Middle frontal gyrus (tissue), 1 donor: ENCODE results near the gene PRDM16.

Source experiments
- DNase-seq: peaks from one replicate; pipeline ENCODE4 v3.0.0-alpha.2; 2015; ENCODE audit warnings: low spot score; ENCODE audit errors: extremely low spot score

PRDM16 gene

DNA sequence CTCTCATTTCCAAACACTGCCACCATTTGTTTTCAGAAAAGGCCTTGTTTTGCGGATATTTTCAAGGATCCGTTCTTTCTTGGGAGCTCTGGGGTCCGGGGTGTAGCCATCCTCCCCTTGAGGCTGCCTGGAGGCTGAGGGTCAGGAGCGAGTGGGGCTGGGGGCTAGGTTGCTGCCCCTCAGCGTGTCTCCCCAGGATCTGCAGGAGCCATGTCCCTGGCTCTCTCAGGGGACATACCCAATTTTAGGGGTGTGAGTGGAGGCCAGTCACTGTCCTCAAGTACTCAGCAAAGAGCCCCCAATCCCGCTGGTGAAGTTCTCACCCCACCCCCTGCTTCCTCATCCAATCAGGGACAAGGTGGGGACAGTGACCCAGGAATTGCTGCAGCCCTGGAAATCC, 15.0 kb upstream of the PRDM16 start:
- no peak for DNase-seq

GRCh38 chr1:3054474-3054873, 14.5 kb upstream of the PRDM16 start:
- no peak for DNase-seq

DNA sequence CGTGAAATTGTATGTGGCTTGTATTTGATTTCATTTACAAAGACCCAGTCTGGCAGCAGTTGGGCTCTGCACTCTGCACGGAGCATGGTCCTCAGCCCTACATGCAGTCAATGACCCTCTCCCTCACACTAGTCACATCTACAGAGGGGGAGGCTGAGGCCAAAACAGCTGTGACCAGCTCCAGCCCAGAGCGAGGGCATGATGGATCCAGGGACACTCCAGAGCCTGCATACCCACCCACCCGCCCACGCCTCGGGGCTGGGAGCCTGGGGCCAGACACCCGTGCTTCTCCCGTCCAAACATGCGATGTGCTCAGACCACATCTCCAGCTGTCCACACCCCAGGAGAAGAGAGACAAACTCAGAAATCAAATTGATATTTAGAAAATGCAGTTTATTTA, 14.0 kb upstream of the PRDM16 start:
- DNase-seq = no peak

DNA sequence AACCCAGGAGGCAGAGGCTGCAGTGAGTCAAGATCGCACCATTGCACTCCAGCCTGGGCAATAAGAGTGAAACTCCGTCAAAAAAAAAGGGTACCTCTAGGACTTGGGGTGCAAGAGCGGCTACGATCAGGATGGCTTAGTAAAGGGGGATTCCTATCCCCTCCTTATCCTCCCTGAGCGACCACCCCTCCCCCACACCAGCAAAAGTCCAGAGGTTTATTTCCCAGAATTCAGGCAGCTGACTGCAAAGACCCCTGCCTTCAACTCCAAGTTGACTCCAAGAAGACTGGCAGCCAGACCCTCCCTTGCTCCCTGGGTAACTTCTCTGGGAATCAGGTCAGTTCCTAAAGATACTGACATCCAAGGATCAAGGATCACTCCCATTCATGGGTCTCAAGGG, 12.4 kb upstream of the PRDM16 start:
- DNase-seq = no peak

GRCh38 chr1:3058263-3059030, 10.6 kb upstream of the PRDM16 start:
- DNase-seq = no peak

- no peak for DNase-seq
Observed at GRCh38 chr1:3060127-3060526, 8.9 kb upstream of the PRDM16 start.

- DNase-seq = no peak
Observed at GRCh38 chr1:3060601-3061551, 8.1 kb upstream of the PRDM16 start.

GRCh38 chr1:3061566-3061965, 7.4 kb upstream of the PRDM16 start:
- no peak for DNase-seq

DNA sequence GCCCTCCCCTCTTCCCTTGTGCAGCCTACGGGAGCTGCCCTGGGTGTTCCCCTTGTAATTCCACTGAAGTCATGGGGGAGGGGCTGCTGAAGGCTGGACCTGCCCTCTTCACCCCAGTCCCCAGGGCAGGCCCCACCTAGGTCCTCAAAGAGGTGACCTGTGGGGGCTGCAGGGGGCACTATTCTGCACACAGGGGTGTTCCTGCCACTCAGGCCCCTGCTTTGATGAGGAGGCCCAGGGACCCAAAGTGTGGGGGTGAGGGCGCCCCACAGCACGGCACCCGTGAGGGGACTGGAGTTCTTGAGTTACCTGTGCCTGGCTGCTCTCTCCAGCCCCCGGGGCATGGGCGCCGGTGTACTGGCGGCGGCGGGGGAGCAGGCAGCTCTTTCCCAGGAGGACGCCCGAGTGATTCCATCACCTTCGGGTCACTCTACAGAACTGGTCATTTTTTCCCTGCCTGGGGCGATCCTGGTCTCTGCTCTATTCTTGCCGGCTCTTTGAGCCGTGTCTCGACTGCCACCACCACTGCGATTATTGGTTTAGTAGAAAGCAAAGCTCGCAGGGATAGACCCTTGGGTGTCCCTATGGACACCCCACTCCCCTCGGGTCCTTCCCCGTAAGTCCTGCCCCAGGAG, 6.9 kb upstream of the PRDM16 start:
- no peak for DNase-seq

DNA sequence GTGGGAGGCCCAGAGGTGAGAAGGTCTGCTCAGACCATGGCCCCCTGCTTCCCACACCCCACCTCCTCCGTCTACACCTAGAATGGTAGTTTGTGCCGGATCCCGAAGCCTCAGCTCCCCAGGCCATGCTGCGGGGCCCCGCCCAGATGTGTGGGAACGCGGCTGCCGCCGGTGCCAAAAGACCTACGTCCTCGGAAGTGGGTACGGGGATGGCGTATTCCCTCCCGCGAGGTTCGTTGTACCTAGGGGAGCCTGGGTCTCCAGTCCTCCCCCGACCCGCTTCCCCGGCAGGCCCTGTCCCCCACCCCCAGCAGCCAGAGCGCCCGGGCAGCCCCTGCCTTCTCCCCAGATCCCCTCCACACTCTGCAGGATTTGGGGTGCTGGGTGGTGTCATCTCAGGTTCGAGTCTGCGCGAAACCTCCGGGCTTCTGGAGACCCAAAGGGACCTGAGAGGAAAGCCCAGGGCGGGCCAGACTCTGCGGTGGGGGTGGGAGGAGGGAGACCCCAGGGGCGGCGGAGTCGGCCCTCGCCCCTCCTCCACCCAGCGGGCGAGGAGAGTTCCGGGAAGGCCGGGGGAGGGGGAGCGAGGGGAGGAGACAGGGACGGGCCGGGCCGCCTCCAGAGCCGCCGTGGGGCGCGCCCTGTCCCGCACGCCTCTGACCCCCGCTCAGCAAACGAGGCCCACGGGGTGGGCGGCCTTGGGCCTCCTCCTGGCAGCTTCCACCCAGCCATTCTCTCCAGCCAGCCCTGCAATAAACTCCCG, 6.2 kb upstream of the PRDM16 start:
- no peak for DNase-seq

DNA sequence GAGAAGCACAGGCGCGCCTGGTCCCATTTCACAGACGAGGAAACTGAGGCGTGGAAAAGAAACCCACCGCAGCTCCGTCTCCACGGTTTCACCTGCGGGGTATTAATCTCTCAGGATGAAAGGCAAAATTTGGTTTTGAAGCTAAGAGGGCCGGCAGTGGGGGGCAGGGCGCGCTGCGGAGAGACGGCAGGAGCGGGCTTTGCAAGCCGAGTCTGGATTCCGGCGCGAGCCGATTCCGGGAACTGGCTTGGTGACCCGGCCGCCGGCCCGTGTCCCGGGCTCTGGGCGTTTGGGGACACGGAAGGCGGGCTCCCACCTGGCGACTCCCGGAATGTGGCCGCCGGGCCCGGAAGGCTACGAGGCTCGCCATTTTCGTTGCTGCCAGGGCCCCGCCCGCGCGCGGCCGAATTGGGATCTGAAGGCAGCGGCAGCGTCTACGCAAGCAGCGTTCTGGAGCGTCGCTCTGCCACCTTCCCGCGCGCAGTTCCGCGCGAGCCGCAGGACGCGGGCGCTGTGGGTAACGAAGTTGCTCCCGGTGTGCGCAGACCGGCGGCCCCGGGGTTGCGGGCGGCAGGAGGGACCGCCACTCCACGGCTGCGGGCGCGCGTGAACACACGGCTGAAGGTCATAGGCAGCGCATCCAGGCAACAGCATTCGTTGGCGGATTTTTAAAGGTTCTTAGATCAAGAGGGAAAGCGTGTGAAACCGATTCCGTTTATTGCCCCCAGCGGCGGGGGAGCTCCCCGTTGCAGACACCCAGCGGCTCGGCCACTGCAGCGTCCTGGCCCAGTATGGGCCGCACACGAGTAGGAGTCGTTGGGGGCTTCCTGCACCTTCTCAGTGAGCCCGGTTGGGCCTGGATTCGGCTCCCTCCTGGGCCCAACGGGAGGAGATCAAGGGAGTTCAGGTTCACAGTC, 5.4 kb upstream of the PRDM16 start:
- no peak for DNase-seq

DNA sequence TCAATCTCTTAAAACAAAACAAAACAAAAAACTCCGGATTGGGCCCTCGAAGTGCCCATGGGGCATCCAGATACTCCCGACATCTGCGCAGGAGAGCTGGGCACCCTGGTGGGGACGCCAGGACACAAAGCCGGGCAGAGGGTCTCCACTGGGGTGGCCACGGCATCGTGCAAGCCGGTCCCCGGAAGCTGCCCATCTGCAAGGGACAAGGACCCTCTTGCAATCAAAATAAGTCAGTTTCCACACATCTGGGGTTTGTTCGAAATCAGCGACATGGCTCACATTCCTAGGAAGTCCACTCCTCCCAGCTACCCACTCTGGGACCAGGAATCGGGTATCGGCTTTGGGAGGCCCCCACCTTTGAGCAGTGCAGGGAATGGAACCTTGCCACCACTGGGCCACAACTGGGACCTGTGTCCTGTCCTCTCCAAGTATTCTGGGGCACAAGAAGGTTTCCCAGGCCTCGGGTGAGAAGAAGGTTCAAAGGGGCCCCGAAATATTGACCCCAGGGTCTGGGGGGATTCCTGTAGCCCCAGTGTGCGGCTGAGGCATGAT, 4.6 kb upstream of the PRDM16 start:
- no peak for DNase-seq

- no peak for DNase-seq
Observed at GRCh38 chr1:3064901-3065300, 4.1 kb upstream of the PRDM16 start.

DNA sequence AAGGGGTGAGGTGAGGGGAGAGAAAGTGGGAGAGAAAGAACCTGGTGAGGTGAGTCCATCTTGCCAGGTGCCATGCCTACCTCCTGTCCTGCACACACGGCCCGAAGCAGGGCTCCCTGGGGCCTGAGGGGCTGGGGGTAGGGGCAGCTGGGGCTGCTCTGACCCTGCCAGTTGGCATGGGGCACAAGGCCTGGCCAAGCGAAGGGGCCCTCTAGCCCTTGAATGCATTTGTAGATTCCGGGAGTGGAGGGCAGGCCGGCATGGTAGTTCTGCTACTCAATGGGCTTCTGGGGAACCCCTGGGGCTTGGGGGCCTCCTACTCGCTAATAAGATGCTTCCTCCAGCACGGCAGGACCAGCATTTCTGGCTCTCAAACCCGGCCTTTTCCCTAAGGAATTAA, 3.6 kb upstream of the PRDM16 start:
- DNase-seq = no peak

GRCh38 chr1:3065797-3066196, 3.2 kb upstream of the PRDM16 start:
- DNase-seq = no peak

DNA sequence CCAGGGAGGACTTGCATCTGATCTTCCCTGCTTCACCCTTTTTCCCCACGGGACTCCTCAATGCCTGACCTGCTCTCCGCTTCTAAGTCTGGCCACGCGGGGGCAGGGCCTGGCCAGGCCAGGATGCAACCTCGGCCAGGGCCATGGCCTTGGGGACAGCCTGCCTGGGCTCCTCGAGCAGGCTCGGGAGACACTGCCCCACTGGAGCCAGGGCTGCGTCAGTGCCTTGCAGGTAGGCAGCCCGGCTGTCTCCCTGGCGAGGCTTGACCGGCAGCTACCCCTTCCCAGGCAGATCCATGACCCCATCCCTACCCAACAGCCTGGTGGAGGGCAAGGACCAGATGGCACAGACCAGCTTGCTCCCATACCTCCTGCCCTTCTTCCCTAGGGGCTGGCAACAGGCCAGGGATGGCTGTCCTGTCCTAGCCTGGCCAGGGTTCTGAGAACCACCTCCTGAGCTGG, 2.7 kb upstream of the PRDM16 start:
- no peak for DNase-seq

DNA sequence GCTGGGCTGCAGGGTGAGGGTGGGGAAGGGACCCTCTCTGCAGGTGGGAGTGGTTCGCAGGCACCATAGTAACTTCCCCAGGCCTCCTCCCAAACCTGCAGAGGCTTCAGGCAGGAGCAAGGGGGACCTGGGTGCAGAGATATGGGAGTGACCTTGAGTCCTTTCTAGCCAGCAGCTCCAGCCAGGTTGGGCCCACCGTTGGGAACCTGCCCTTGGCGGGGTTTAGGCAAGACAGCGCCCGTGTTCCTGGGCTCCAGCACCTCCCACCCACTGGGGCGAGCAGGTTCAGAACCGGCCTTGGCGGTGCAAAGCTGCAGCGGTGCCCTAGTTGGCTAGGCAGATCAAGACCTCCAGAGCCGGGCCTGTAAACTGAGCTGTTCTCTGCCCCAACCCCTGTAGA, 2.2 kb upstream of the PRDM16 start:
- DNase-seq = no peak

DNA sequence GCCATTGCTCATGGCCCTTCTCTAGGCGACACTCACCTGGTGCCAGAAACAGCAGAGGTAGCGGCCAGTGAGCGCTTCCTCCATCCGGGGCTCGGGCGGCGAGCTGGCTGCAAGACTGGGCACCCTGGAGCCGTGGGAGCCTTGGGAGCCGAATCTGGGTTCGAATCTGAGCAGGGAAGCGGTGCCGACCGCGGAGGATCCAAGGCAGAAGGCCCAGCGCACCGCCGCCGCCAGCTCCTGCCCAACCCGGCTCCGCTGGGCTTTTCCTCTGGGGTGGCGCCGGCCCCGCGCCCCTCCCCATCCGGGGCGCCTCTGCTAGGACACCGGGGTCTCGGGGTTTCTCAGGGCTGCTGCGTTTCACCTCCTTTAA, 1.7 kb upstream of the PRDM16 start:
- DNase-seq = no peak

- no peak for DNase-seq
Observed at GRCh38 chr1:3067671-3068563, 1.1 kb upstream of the PRDM16 start.
